GM19099 (cell line): ENCODE measurements around the gene CPSF7.

Experiments
- POLR2A ChIP-seq: IDR thresholded peaks from 3 replicates; pipeline ENCODE4 v1.6.1; 2011; ENCODE audit warnings: low read depth; ENCODE audit not compliant: insufficient read length; ENCODE audit errors: extremely low read depth

The CPSF7 gene

DNA sequence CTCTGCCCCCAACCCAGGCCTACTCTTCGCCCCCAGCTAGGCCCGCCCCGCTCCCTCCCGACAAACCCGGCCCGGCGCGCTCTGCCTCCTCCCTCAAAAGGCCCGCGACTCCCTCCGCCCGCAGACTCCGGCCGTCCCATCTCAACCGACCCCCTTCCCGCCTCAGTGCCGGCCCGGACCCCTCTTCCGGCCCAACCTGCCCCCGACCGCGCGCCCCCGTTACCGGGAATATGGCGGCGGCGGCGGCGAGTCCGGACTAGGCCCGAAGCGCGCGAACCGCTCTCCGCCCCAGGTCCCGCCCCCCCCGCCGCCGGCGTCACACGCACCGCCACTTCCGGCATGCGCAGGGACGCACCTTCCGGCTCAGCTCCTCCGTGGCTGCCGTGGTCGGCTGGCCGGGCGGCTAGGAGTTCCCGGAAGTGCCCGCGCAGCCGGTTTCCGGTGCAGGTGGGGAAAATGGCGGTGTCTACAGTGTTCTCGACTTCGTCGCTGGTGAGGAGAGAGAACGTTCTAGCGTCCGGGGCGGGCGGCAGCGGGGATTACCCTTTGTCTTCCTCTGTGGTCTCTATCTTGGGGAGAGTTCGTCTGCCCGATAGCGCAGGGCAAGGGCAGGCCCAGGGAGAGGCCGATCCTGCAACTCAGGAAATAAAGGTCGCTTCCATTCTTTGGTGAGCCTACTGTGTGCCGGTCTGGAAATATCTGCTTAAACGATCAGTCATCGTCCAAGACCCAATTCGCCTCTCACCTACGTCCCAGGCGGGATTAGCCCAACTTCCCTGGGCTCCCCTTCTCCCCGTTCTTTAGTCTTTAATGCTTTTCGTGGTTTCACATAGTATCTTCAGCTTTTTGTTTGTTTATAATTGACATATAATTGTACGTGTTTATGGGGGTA lies at the start of gene CPSF7, which contains the start of gene SDHAF2:
Gene CPSF7, minus strand, starts transcription at position 285 of the 892 bp plus-strand sequence. CDS start 740 bp downstream, outside the sequence.
Gene SDHAF2, plus strand, starts transcription at position 434 of the 892 bp plus-strand sequence. Its CDS starts 23 bp downstream, at position 457.
- TF ChIP-seq POLR2A, result peak; percentile 92

DNA sequence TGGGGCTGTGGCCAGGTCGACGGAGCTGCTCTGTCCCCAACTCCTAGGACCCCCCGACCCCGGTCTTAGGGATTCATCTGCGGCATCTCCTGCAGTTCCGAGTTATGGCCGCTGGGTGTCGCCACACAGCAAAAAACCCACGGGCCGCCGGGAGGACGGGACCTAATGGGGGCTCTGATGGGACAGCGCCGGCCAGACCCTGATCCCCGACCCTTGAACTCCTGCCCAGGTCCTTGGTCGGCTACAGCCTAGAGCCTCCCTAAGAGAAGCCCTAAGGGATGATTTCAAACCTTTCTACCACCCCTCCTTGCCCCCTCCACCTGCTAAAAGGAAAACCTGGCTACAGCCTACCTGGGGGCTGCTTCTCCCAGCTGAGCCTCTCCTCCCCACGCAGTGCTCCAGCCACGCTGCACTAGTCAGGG lies 48.0 kb upstream of the CPSF7 start:
- no peak for TF ChIP-seq POLR2A

- no peak for TF ChIP-seq POLR2A
Observed at GRCh38 chr11:61477126-61477525, 47.4 kb upstream of the CPSF7 start.

- TF ChIP-seq POLR2A, result no peak
Observed at GRCh38 chr11:61476371-61476770, 46.6 kb upstream of the CPSF7 start.

- no peak for TF ChIP-seq POLR2A
Observed at GRCh38 chr11:61475433-61475832, 45.7 kb upstream of the CPSF7 start.

GRCh38 chr11:61474013-61474643 lies 44.4 kb upstream of the CPSF7 start:
- no peak for TF ChIP-seq POLR2A

- no peak for TF ChIP-seq POLR2A
Observed at GRCh38 chr11:61473370-61474012, 43.7 kb upstream of the CPSF7 start.

DNA sequence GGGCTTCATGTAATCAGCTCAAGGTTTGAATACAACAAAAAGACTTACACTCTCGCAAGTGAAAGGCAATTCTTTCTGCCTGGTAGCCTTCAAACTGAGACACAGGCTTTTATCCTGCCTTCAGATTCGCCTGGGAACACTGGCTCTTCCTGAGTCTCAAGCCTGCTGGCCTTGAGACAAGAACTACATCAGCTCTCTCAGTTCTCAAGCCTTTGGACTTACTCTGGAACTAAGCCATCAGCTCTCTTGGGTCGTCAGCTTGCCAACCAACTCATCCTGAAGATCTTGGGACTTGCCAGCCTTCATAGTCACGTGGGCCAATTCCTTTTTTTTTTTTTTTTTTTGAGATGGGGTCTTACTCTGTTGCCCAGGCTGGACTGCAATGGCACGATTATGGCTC lies 43.1 kb upstream of the CPSF7 start:
- TF ChIP-seq POLR2A, result no peak

- no peak for TF ChIP-seq POLR2A
Observed at GRCh38 chr11:61472282-61472681, 42.5 kb upstream of the CPSF7 start.

DNA sequence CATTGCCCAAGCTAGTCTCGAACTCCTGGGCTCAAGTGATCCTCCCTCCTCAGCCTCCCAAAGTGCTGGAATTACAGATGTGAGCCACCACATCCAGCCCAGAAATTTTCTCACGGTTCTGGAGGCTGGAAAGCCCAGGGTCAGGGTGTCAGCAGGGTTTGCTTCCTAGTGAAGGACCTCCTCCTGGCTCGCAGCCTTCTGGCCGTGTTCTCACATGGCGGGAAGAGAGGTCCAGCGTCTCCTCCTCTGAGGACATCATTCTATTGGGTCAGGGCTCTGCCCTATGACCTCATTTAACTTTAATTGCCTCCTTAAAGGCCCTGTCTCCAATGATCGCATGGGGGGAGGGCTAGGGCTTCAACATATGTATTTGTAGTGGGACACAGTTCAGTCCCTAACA lies 38.2 kb upstream of the CPSF7 start:
- TF ChIP-seq POLR2A, result no peak

GRCh38 chr11:61460986-61461385 lies 31.2 kb upstream of the CPSF7 start:
- TF ChIP-seq POLR2A, result no peak

- TF ChIP-seq POLR2A, result no peak
Observed at GRCh38 chr11:61460474-61460881, 30.7 kb upstream of the CPSF7 start.

- TF ChIP-seq POLR2A, result no peak
Observed at GRCh38 chr11:61454520-61454919, 24.7 kb upstream of the CPSF7 start.

GRCh38 chr11:61453695-61454094 lies 23.9 kb upstream of the CPSF7 start:
- TF ChIP-seq POLR2A, result no peak

GRCh38 chr11:61452825-61453224 lies 23.1 kb upstream of the CPSF7 start:
- TF ChIP-seq POLR2A, result no peak
